Ishikawa (cell line): Measurements from ENCODE around the gene CEACAM6.

Experiments
- CEBPB ChIP-seq: IDR thresholded peaks from 2 replicates; pipeline ENCODE4 v1.6.1; 2012
- CREB1 ChIP-seq: IDR thresholded peaks from 2 replicates; pipeline ENCODE4 v1.6.1; 2012; ENCODE audit warnings: low read depth
- TAF1 ChIP-seq: IDR thresholded peaks from 2 replicates; pipeline ENCODE4 v1.6.1; 2012; ENCODE audit warnings: low read depth, mild to moderate bottlenecking
- ZBTB7A ChIP-seq: IDR thresholded peaks from 2 replicates; pipeline ENCODE4 v1.6.1; 2012; ENCODE audit warnings: low read depth

DNA sequence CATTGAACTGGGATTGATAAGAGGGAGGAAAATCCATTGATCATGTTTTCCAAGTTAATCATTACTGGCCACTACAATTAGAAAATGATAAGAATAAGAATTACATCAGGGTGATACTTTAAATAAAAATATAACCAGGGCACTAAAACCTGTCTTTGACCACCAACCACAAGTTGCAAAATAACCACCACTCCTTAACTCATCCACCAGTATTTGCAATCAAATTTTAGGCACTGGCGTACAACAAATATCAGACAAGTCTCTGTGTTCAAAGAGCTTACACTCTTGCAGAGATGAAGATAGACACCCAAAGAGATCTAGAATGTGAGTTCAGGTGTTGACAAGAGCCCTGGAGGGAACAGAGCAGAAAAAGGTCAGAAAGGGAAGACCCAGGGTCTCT, 41.6 kb downstream of the CEACAM6 start:
- TF ChIP-seq CREB1 (no peak), ZBTB7A (no peak), TAF1 (no peak), CEBPB (no peak)
